ENCODE results near the gene OR2AE1. TPM values are rescaled to one million over a fixed set of nuclear protein-coding genes. Genes with fewer than 3 reads are reported as not detected.
"Not testable (repeated sequence)": the region's sequence is repeated elsewhere in the genome, so short reads cannot be mapped to it uniquely, and the experiment has no call there.

OR2AE1 gene
- total and polyA plus RNA-seq, 8 donors: 0.13 to 0.94 (median 0.18) TPM; not detected in 5

GRCh38 chr7:99881370-99881769 is 4.5 kb upstream of the OR2AE1 start:
- intact Hi-C loops (cut with DNase I): no loop called here
- TF ChIP-seq, protein P1, sequence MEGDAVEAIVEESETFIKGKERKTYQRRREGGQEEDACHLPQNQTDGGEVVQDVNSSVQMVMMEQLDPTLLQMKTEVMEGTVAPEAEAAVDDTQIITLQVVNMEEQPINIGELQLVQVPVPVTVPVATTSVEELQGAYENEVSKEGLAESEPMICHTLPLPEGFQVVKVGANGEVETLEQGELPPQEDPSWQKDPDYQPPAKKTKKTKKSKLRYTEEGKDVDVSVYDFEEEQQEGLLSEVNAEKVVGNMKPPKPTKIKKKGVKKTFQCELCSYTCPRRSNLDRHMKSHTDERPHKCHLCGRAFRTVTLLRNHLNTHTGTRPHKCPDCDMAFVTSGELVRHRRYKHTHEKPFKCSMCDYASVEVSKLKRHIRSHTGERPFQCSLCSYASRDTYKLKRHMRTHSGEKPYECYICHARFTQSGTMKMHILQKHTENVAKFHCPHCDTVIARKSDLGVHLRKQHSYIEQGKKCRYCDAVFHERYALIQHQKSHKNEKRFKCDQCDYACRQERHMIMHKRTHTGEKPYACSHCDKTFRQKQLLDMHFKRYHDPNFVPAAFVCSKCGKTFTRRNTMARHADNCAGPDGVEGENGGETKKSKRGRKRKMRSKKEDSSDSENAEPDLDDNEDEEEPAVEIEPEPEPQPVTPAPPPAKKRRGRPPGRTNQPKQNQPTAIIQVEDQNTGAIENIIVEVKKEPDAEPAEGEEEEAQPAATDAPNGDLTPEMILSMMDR (IDR thresholded peaks at IDR 0.05): no peak
- Histone ChIP-seq H3K4me3 (no peak overlapping the region), H3K36me3 (no peaks in the 10 kb centered on the region), H3K27me3 (no peaks in the 10 kb centered on the region), H3K9me3 (no peaks in the 10 kb centered on the region), H3K4me1 (no peaks in the 10 kb centered on the region), H3K27ac (no peak overlapping the region)
- DNase-seq: no peak
- no peak for ATAC-seq

DNA sequence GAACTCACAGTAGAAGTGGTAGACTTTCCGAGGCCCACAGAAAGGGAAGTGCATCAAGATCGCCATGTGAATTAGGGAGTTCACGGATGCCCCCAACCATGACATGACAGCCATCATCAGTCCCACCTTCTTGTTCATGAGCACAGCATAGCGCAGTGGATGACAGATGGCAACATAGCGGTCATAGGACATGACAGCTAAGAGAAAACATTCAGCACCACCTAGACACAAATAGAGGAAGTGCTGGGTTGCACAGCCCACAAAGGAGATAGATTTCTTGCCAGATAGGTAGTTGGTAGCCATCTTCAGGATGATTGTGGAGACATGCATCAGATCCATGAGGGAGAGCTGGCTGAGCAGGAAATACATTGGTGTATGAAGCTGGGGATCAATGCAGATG is 342 bp downstream of the OR2AE1 start:
- ATAC-seq (no peak), DNase-seq (no peak)
- Histone ChIP-seq H3K36me3 (no peaks in the 10 kb centered on the region), H3K9me3 (no peaks in the 10 kb centered on the region), H3K27me3 (no peaks in the 10 kb centered on the region), H3K4me3 (no peak overlapping the region), H3K27ac (no peak overlapping the region), H3K4me1 (no peaks in the 10 kb centered on the region)
- TF ChIP-seq, protein P1 (IDR thresholded peaks at IDR 0.05): no peak
- intact Hi-C loops (cut with DNase I): no loop called here

GRCh38 chr7:99868246-99868645 is 8.6 kb downstream of the OR2AE1 start:
- no peak for DNase-seq
- Histone ChIP-seq H3K27ac (no peak overlapping the region), H3K4me3 (no peak overlapping the region), H3K27me3 (no peaks in the 10 kb centered on the region), H3K4me1 (no peaks in the 10 kb centered on the region), H3K9me3 (peaks cover 0 to 6% of the 10 kb centered on the region in 2 donors), H3K36me3 (no peaks in the 10 kb centered on the region)
- TF ChIP-seq, protein P1 (IDR thresholded peaks at IDR 0.05): no peak
- intact Hi-C loops (cut with DNase I): no loop called here
- ATAC-seq: no peak

DNA sequence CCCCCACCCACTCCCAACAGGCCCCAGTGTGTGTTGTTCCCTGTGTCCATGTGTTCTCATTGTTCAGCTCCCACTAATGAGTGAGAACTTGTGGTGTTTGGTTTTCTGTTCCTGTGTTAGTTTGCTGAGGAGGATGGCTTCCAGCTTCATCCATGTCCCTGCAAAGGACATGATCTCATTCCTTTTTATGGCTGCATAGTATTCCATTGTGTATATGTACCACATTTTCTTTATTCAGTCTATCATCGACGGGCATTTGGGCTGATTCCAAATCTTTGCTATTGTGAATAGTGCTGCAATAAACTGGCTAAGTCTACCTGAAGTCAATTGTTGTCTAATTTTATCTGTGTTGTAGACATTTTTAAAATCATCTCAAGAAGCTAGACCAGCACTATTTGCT is 9.4 kb downstream of the OR2AE1 start:
- H3K27me3 ChIP-seq; H3K4me1 ChIP-seq; ATAC-seq; DNase-seq; H3K4me3 ChIP-seq; H3K9me3 ChIP-seq; H3K27ac ChIP-seq; intact Hi-C loops (cut with DNase I); H3K36me3 ChIP-seq: not testable (repeated sequence)

DNA sequence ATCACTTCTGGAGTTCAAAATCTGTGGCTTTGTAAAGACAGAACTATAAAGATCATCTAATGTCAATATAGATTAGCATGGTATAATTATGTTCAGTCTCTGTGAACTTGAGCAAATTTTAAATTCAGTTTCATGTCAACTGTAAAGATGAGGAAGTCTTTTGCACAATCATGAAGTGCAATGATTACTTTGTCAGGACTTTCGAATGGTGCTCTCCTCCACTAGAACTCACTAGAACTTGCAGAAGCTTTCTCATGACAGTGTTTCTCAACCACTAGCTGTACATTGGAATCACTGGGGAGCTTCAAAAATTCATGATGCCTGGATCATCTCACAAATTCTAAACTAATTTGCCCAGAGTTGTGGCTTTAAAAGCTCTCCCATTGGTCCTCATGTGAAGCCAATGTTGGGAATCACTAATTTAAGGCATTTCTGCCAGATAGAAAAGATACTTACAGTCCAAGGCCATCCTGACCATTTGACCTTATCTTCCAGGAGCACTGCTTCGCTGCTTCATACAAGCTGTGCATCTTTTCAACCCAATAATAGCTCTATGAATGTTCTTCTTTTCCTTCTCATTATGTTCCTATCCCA is 12.9 kb downstream of the OR2AE1 start:
- H3K36me3 ChIP-seq: no peaks in the 10 kb centered on the region
- intact Hi-C loops (cut with DNase I): no loop called here
- ATAC-seq (no peak), DNase-seq (no peak)
- peaks cover 0 to 6% of the 10 kb centered on the region in 2 donors for H3K9me3 ChIP-seq
- no peaks in the 10 kb centered on the region for H3K27me3 ChIP-seq
- no peak overlapping the region for H3K4me3 ChIP-seq
- TF ChIP-seq, protein P1 (IDR thresholded peaks at IDR 0.05): no peak
- H3K27ac ChIP-seq: no peak overlapping the region
- no peaks in the 10 kb centered on the region for H3K4me1 ChIP-seq

Measured in left lung (tissue), 10 donors.